GM20000 (cell line): ENCODE measurements around the gene BPHL.

Source experiments
- DNase-seq: peaks from one replicate; pipeline ENCODE4 v3.0.0; 2012; ENCODE audit warnings: low spot score
- CTCF ChIP-seq: IDR thresholded peaks from 2 replicates; pipeline ENCODE4 v1.5.1; 2012; ENCODE audit warnings: mild to moderate bottlenecking, control low read depth; ENCODE audit errors: extremely low read depth, missing control alignments

Gene BPHL

GRCh38 chr6:3157131-3157933 is 38.8 kb downstream of the BPHL start, which contains the start of gene TUBB2A:
TUBB2A (minus strand) TSS chr6:3157544; CDS start chr6:3157463, 81 bp downstream.
- peak; percentile 99 for DNase-seq
- peak; percentile 49 for TF ChIP-seq CTCF

GRCh38 chr6:3159805-3160781 is 41.6 kb downstream of the BPHL start:
- DNase-seq, result no peak
- no peak for TF ChIP-seq CTCF

GRCh38 chr6:3162067-3162497 is 43.6 kb downstream of the BPHL start:
- TF ChIP-seq CTCF, result no peak
- DNase-seq, result no peak

- TF ChIP-seq CTCF, result no peak
- peak; percentile 94 for DNase-seq
Observed at GRCh38 chr6:3162565-3163247, 44.2 kb downstream of the BPHL start.

- no peak for DNase-seq
- no peak for TF ChIP-seq CTCF
Observed at GRCh38 chr6:3163248-3163594, 44.7 kb downstream of the BPHL start.

GRCh38 chr6:3164388-3164787 is 45.9 kb downstream of the BPHL start:
- no peak for TF ChIP-seq CTCF
- DNase-seq, result no peak
